Gastroesophageal sphincter (tissue), 4 donors: ENCODE results near the gene CHN1. TPM values are rescaled to one million over a fixed set of nuclear protein-coding genes. Genes with fewer than 3 reads are reported as not detected.

Experiments used
- ATAC-seq: fragments of 150-250 bp; one replicate; pipeline ENCODE4 v1.9.1; 2016; ENCODE audit warnings: mild to moderate bottlenecking, moderate library complexity
- H3K27ac ChIP-seq, 4 donors: fragments of 200-600 bp; sonication (generic) in 3 of 4; 1 replicate in 3 of 4; 2 replicates in 1 of 4; pipeline ENCODE4 v1.5.1; 2016 to 2019
- H3K27me3 ChIP-seq: fragments of 200-600 bp; sonication (generic); one replicate; pipeline ENCODE4 v1.5.1; 2019
- H3K36me3 ChIP-seq, 2 donors: fragments of 200-600 bp; sonication (generic); one replicate each; pipeline ENCODE4 v1.5.1; 2019; ENCODE audit warnings: control low read depth in 1 of 2
- H3K4me1 ChIP-seq, 3 donors: fragments of 200-600 bp; sonication (generic); 1 replicate in 2 of 3; 2 replicates in 1 of 3; pipeline ENCODE4 v1.5.1; 2016 to 2019; ENCODE audit warnings: control low read depth in 2 of 3
- H3K4me3 ChIP-seq, 2 donors: fragments of 200-600 bp; sonication (generic); one replicate each; pipeline ENCODE4 v1.5.1; 2019; ENCODE audit warnings: mild to moderate bottlenecking in 1 of 2, moderate library complexity in 1 of 2
- H3K9me3 ChIP-seq, 3 donors: fragments of 200-600 bp; sonication (generic); one replicate each; pipeline ENCODE4 v1.5.1; 2017 to 2019; ENCODE audit warnings: control low read depth in 2 of 3
- CTCF ChIP-seq, 4 experiments: fragments of 200-600 bp in 2 of 4; fragments of 450-650 bp in 2 of 4; sonication (generic) in 1 of 4; IDR thresholded peaks; one replicate each; pipeline ENCODE4 v1.5.1; 2017 to 2019; ENCODE audit warnings: antibody characterized with exemption in 4 of 4, mild to moderate bottlenecking in 2 of 4, moderate library complexity in 2 of 4
- EP300 ChIP-seq: sonication (generic); formaldehyde crosslinking; IDR thresholded peaks from one replicate; pipeline ENCODE4 v1.6.1; 2017; ENCODE audit warnings: antibody characterized with exemption, mild to moderate bottlenecking
- POLR2A ChIP-seq, 2 donors: fragments of 450-650 bp; IDR thresholded peaks; one replicate each; pipeline ENCODE4 v1.6.1; 2017; ENCODE audit warnings: antibody characterized with exemption in 2 of 2, mild to moderate bottlenecking in 2 of 2, moderate library complexity in 1 of 2
- POLR2AphosphoS5 ChIP-seq: sonication (generic); formaldehyde crosslinking; IDR thresholded peaks from one replicate; pipeline ENCODE4 v1.6.1; 2017; ENCODE audit warnings: antibody characterized with exemption
- WGBS, 2 donors: methylation state at CpG; one replicate each; pipeline ENCODE4 v1.1.5; 2018; ENCODE audit warnings: low coverage in 1 of 2; 5-methylcytosine and 5-hydroxymethylcytosine counted together
- total RNA-seq, 4 donors: library from RNA; depleted of rRNA; stranded (reverse); fragments of >200 nt; gene quantifications; one replicate each; pipeline ENCODE4 v1.1.0, GENCODE V29; 2016

The CHN1 gene
- total RNA-seq, 4 donors from 2014 or later: 13.3 to 35.8 (median 31.1) TPM

GRCh38 chr2:174763780-174764179 is 241.4 kb downstream of the CHN1 start:
- no peak for ATAC-seq
- no peaks in the 10 kb centered on the region for H3K36me3 ChIP-seq
- H3K9me3 ChIP-seq: no peaks in the 10 kb centered on the region
- no peak overlapping the region for H3K27ac ChIP-seq
- TF ChIP-seq POLR2AphosphoS5: no peak
- no peak for TF ChIP-seq CTCF (IDR thresholded peaks at IDR 0.05)
- TF ChIP-seq POLR2A (IDR thresholded peaks at IDR 0.05): no peak
- TF ChIP-seq EP300: no peak
- H3K4me3 ChIP-seq: no peak overlapping the region
- no peaks in the 10 kb centered on the region for H3K27me3 ChIP-seq
- no peaks in the 10 kb centered on the region for H3K4me1 ChIP-seq
- WGBS, 2 donors: 91% methylated on average over 4 of the region's 4 CpGs; no CpG with 5 or more reads in 1 of the 2 donors

- Histone ChIP-seq H3K9me3 (no peaks in the 10 kb centered on the region), H3K27me3 (no peaks in the 10 kb centered on the region), H3K36me3 (no peaks in the 10 kb centered on the region), H3K4me3 (no peak overlapping the region), H3K4me1 (no peaks in the 10 kb centered on the region), H3K27ac (no peak overlapping the region)
- TF ChIP-seq EP300: no peak
- TF ChIP-seq POLR2AphosphoS5: no peak
- no peak for TF ChIP-seq CTCF (IDR thresholded peaks at IDR 0.05)
- no peak for TF ChIP-seq POLR2A (IDR thresholded peaks at IDR 0.05)
- ATAC-seq: no peak
- 62 to 75% methylated on average over 5 of the region's 5 CpGs for WGBS, 2 donors
These were observed 242.7 kb downstream of the CHN1 start for GRCh38 chr2:174762464-174762863.

GRCh38 chr2:174761837-174762236 is 243.3 kb downstream of the CHN1 start:
- H3K4me1 ChIP-seq: no peaks in the 10 kb centered on the region
- no peak overlapping the region for H3K4me3 ChIP-seq
- H3K27ac ChIP-seq: no peak overlapping the region
- H3K9me3 ChIP-seq: no peaks in the 10 kb centered on the region
- no peak for TF ChIP-seq CTCF (IDR thresholded peaks at IDR 0.05)
- no peak for TF ChIP-seq POLR2AphosphoS5
- TF ChIP-seq POLR2A (IDR thresholded peaks at IDR 0.05): no peak
- TF ChIP-seq EP300: no peak
- ATAC-seq: no peak
- no peaks in the 10 kb centered on the region for H3K36me3 ChIP-seq
- no peaks in the 10 kb centered on the region for H3K27me3 ChIP-seq

- no peak for ATAC-seq
- no peak overlapping the region for H3K27ac ChIP-seq
- H3K4me1 ChIP-seq: no peaks in the 10 kb centered on the region
- WGBS, 2 donors: 89 to 94% methylated on average over 4 to 5 of the region's 5 CpGs
- H3K27me3 ChIP-seq: no peaks in the 10 kb centered on the region
- no peaks in the 10 kb centered on the region for H3K9me3 ChIP-seq
- H3K36me3 ChIP-seq: no peaks in the 10 kb centered on the region
- no peak for TF ChIP-seq POLR2AphosphoS5
- no peak for TF ChIP-seq POLR2A (IDR thresholded peaks at IDR 0.05)
- TF ChIP-seq CTCF (IDR thresholded peaks at IDR 0.05): no peak
- TF ChIP-seq EP300: no peak
- no peak overlapping the region for H3K4me3 ChIP-seq
These were observed 244.2 kb downstream of the CHN1 start for GRCh38 chr2:174760845-174761473.

- no peak overlapping the region for H3K27ac ChIP-seq
- H3K9me3 ChIP-seq: no peaks in the 10 kb centered on the region
- 89 to 93% methylated on average over 8 to 11 of the region's 11 CpGs for WGBS, 2 donors
- H3K4me3 ChIP-seq: no peak overlapping the region
- no peak for ATAC-seq
- H3K36me3 ChIP-seq: no peaks in the 10 kb centered on the region
- TF ChIP-seq POLR2AphosphoS5 (no peak), POLR2A (IDR thresholded peaks at IDR 0.05) (no peak), CTCF (IDR thresholded peaks at IDR 0.05) (no peak), EP300 (no peak)
- no peaks in the 10 kb centered on the region for H3K27me3 ChIP-seq
- no peaks in the 10 kb centered on the region for H3K4me1 ChIP-seq
These were observed 245.7 kb downstream of the CHN1 start for GRCh38 chr2:174759381-174760065.
